DND-41 (cell line): Measurements from ENCODE around the gene TNFRSF19.

ENCODE experiments used
- ATAC-seq: fragments of 200-7000 bp; cut with Tn5 transposase; 3 replicates; pipeline ENCODE4 v1.9.1; 2021; ENCODE audit warnings: low read depth; ENCODE audit not compliant: insufficient read depth
- DNase-seq: peaks from one replicate; pipeline ENCODE4 v3.0.0-alpha.2; 2020
- H2AFZ ChIP-seq: 2 replicates; pipeline ENCODE4 v1.6.0; 2012; ENCODE audit warnings: low read depth, low read length
- H3K27ac ChIP-seq: 2 replicates; pipeline ENCODE4 v1.5.1; 2012; ENCODE audit warnings: low read length, inconsistent platforms
- H3K27me3 ChIP-seq: fragments of 200-600 bp; sonication (generic); 2 replicates; pipeline ENCODE4 v1.6.0; 2012; ENCODE audit warnings: low read length, mild to moderate bottlenecking, inconsistent platforms; ENCODE audit not compliant: insufficient read depth, poor library complexity
- H3K36me3 ChIP-seq: 2 replicates; pipeline ENCODE4 v1.5.1; 2012; ENCODE audit warnings: low read length, inconsistent platforms; ENCODE audit not compliant: insufficient read depth
- H3K4me1 ChIP-seq: 2 replicates; pipeline ENCODE4 v1.5.1; 2012; ENCODE audit warnings: mild to moderate bottlenecking, low read length; ENCODE audit not compliant: insufficient read depth
- H3K4me2 ChIP-seq: 2 replicates; pipeline ENCODE4 v1.6.0; 2012; ENCODE audit warnings: mild to moderate bottlenecking, moderate library complexity, low read length, inconsistent platforms; ENCODE audit not compliant: insufficient read depth
- H3K4me3 ChIP-seq, 2 experiments: fragments of 200-600 bp in 1 of 2; shearing (Covaris generic) in 1 of 2; 2 replicates each; pipeline ENCODE4 v1.5.1; 2012 to 2016; ENCODE audit warnings: inconsistent platforms in 2 of 2, low read length in 2 of 2, mild to moderate bottlenecking in 2 of 2, low read depth in 1 of 2, moderate library complexity in 1 of 2
- H3K79me2 ChIP-seq: 2 replicates; pipeline ENCODE4 v1.6.0; 2012; ENCODE audit warnings: low read length, inconsistent platforms; ENCODE audit not compliant: insufficient read depth
- H3K9ac ChIP-seq: 2 replicates; pipeline ENCODE4 v1.6.0; 2012; ENCODE audit warnings: low read depth, mild to moderate bottlenecking, inconsistent platforms, low read length, moderate library complexity
- H3K9me3 ChIP-seq: 2 replicates; pipeline ENCODE4 v1.5.1; 2012; ENCODE audit warnings: low read length, moderate library complexity, mild to moderate bottlenecking, inconsistent platforms; ENCODE audit not compliant: insufficient read depth, severe bottlenecking
- H4K20me1 ChIP-seq: 2 replicates; pipeline ENCODE4 v1.6.0; 2012; ENCODE audit warnings: low read length; ENCODE audit not compliant: insufficient read depth
- CTCF ChIP-seq: IDR thresholded peaks from 2 replicates; pipeline ENCODE4 v1.5.1; 2012; ENCODE audit warnings: borderline replicate concordance, low read length, moderate library complexity, mild to moderate bottlenecking; ENCODE audit not compliant: poor library complexity, severe bottlenecking; ENCODE audit errors: extremely low read depth
- EZH2 ChIP-seq: IDR thresholded peaks from 3 replicates; pipeline ENCODE4 v1.6.1; 2012; ENCODE audit warnings: borderline replicate concordance, low read depth, mild to moderate bottlenecking, moderate library complexity, low read length, inconsistent platforms; ENCODE audit not compliant: severe bottlenecking

Gene TNFRSF19

GRCh38 chr13:23651887-23652286 lies 81.7 kb downstream of the TNFRSF19 start:
- Histone ChIP-seq H4K20me1 (no peaks in the 10 kb centered on the region), H3K27ac (no peak overlapping the region), H3K4me3 (no peak overlapping the region), H3K36me3 (no peaks in the 10 kb centered on the region), H3K27me3 (no peaks in the 10 kb centered on the region), H2AFZ (no peak overlapping the region), H3K4me1 (no peaks in the 10 kb centered on the region), H3K9me3 (no peaks in the 10 kb centered on the region), H3K79me2 (no peaks in the 10 kb centered on the region), H3K4me2 (no peak overlapping the region), H3K9ac (no peak overlapping the region)
- no peak for TF ChIP-seq EZH2
- no peak for TF ChIP-seq CTCF
- no peak for DNase-seq
- peak; percentile 37; the same call in 2 of the 3 replicates for ATAC-seq

- no peaks in the 10 kb centered on the region for H3K4me1 ChIP-seq
- H3K79me2 ChIP-seq: no peaks in the 10 kb centered on the region
These were observed 82.9 kb downstream of the TNFRSF19 start for GRCh38 chr13:23652909-23653726.

GRCh38 chr13:23654111-23655110 lies 84.2 kb downstream of the TNFRSF19 start:
- Histone ChIP-seq H3K79me2 (no peaks in the 10 kb centered on the region), H3K27ac (no peak overlapping the region), H3K4me1 (no peaks in the 10 kb centered on the region), H2AFZ (no peak overlapping the region), H3K27me3 (no peaks in the 10 kb centered on the region), H3K9me3 (no peaks in the 10 kb centered on the region), H3K36me3 (no peaks in the 10 kb centered on the region), H3K4me3 (no peak overlapping the region), H4K20me1 (no peaks in the 10 kb centered on the region), H3K4me2 (no peak overlapping the region), H3K9ac (no peak overlapping the region)
- DNase-seq (no peak), ATAC-seq (no peak)
- TF ChIP-seq EZH2 (no peak), CTCF (no peak)

More at GRCh38 chr13:23652909-23653726, 82.9 kb downstream of the TNFRSF19 start:
- Histone ChIP-seq H3K27me3 (no peaks in the 10 kb centered on the region), H3K9me3 (no peaks in the 10 kb centered on the region), H3K27ac (no peak overlapping the region), H4K20me1 (no peaks in the 10 kb centered on the region), H3K9ac (no peak overlapping the region), H3K36me3 (no peaks in the 10 kb centered on the region), H3K4me3 (no peak overlapping the region), H2AFZ (no peak overlapping the region), H3K4me2 (no peak overlapping the region)
- no peak for TF ChIP-seq CTCF
- no peak for ATAC-seq
- no peak for DNase-seq
